VCaP (cell line): ENCODE measurements around the gene CENPS.

ENCODE experiments used
- H3K27ac ChIP-seq: fragments of 450-650 bp; 2 replicates; pipeline ENCODE4 v1.5.1; 2017
- CTCF ChIP-seq: fragments of 450-650 bp; conservative IDR thresholded peaks from 2 replicates; pipeline ENCODE4 v1.5.1; 2017; ENCODE audit warnings: mild to moderate bottlenecking, moderate library complexity

Gene CENPS

GRCh38 chr1:10472220-10473144 lies 42.2 kb downstream of the CENPS start, which contains the start of gene DFFA:
Gene DFFA, minus strand, starts transcription at chr1:10472529. Its CDS starts 71 bp downstream, at chr1:10472458.
- H3K27ac ChIP-seq = peak within 1 kb of the TSS; percentile 72

GRCh38 chr1:10473145-10473765 lies 43.0 kb downstream of the CENPS start:
- peak overlapping the region; percentile 72 for H3K27ac ChIP-seq
- TF ChIP-seq CTCF = no peak

More at GRCh38 chr1:10472220-10473144, 42.2 kb downstream of the CENPS start, which contains the start of gene DFFA:
- TF ChIP-seq CTCF = no peak

GRCh38 chr1:10474309-10474612 lies 44.0 kb downstream of the CENPS start:
- H3K27ac ChIP-seq = peak overlapping the region; percentile 85

- TF ChIP-seq CTCF = no peak
- H3K27ac ChIP-seq = peak within 1 kb of the TSS; percentile 85
These were observed 44.6 kb downstream of the CENPS start, which contains the start of gene PEX14 for GRCh38 chr1:10474613-10475507. Gene PEX14, plus strand, starts transcription at chr1:10474950. Its CDS starts 17 bp downstream, at chr1:10474967.

GRCh38 chr1:10475510-10475909 lies 45.3 kb downstream of the CENPS start:
- no peak for TF ChIP-seq CTCF
- H3K27ac ChIP-seq = peak overlapping the region; percentile 85

GRCh38 chr1:10479296-10479695 lies 49.1 kb downstream of the CENPS start:
- H3K27ac ChIP-seq = no peak overlapping the region

More at GRCh38 chr1:10479296-10479695, 49.1 kb downstream of the CENPS start:
- no peak for TF ChIP-seq CTCF
